Measurements from ENCODE around the gene EGFL7. TPM values are rescaled to one million over a fixed set of nuclear protein-coding genes. Genes with fewer than 3 reads are reported as not detected.

Gene EGFL7
- total RNA-seq, 1 experiment from 2014 or later, result 38.0 TPM

DNA sequence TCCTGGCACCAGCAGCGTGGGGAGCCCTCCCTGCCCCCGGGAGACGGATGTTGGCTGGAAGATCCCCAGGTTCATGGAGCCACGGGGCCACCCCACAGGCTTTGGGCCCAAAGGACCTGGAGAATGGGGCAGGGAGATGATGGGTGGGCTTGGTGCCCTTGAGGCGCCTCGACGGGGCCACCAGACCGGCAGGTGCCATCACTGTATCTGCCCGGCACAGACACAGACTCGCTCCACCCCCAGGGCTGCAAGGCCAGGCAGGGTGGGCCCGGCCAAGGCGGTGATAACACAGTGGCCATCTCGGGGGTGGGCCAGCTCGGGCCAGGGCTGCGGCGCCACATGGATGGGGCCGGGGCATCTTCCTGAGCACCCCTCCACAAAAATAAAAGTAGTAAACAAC is 35.0 kb upstream of the EGFL7 start:
- TF ChIP-seq, protein P1, sequence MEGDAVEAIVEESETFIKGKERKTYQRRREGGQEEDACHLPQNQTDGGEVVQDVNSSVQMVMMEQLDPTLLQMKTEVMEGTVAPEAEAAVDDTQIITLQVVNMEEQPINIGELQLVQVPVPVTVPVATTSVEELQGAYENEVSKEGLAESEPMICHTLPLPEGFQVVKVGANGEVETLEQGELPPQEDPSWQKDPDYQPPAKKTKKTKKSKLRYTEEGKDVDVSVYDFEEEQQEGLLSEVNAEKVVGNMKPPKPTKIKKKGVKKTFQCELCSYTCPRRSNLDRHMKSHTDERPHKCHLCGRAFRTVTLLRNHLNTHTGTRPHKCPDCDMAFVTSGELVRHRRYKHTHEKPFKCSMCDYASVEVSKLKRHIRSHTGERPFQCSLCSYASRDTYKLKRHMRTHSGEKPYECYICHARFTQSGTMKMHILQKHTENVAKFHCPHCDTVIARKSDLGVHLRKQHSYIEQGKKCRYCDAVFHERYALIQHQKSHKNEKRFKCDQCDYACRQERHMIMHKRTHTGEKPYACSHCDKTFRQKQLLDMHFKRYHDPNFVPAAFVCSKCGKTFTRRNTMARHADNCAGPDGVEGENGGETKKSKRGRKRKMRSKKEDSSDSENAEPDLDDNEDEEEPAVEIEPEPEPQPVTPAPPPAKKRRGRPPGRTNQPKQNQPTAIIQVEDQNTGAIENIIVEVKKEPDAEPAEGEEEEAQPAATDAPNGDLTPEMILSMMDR (conservative IDR thresholded peaks at IDR 0.05), result no peak
- Histone ChIP-seq H3K23me2 (ENCODE audit: insufficient read length, low read depth, low read length, poor library complexity, severe bottlenecking) (no peaks in the 10 kb centered on the region), H3K4me1 (ENCODE audit: insufficient read depth, low read length) (no peaks in the 10 kb centered on the region), H2BK12ac (ENCODE audit: insufficient read length, low read depth, low read length) (no peak overlapping the region), H4K20me1 (ENCODE audit: control insufficient read depth, insufficient read depth, insufficient read length) (peaks cover 7% of the 10 kb centered on the region), H3K4ac (ENCODE audit: low read depth, low read length) (no peak overlapping the region), H3K56ac (ENCODE audit: insufficient read length, low read depth, low read length) (no peak overlapping the region), H2AK5ac (ENCODE audit: insufficient read length, low read length) (no peak overlapping the region), H3K23ac (ENCODE audit: insufficient read length, low read depth, low read length) (no peak overlapping the region), H3K79me1 (ENCODE audit: insufficient read depth, low read depth, low read length, poor library complexity, severe bottlenecking) (no peaks in the 10 kb centered on the region), H2BK20ac (ENCODE audit: low read depth, low read length, poor library complexity, severe bottlenecking) (no peak overlapping the region), H3K27ac (ENCODE audit: insufficient read length, low read depth, low read length) (no peak overlapping the region), H3K14ac (ENCODE audit: insufficient read depth, low read length) (no peak overlapping the region; the same call in 1 of the 2 replicates), H2BK15ac (ENCODE audit: low read depth, low read length) (no peak overlapping the region), H3K79me2 (ENCODE audit: insufficient read depth, low read length) (no peaks in the 10 kb centered on the region), H3K9me3 (ENCODE audit: control insufficient read depth, low read depth, low read length) (no peaks in the 10 kb centered on the region), H3T11ph (ENCODE audit: low read length) (no peak overlapping the region), H4K91ac (ENCODE audit: insufficient read length, low read depth, low read length) (no peak overlapping the region), H2BK120ac (ENCODE audit: low read depth, low read length, poor library complexity, severe bottlenecking) (no peak overlapping the region), H3K27me3 (ENCODE audit: insufficient read depth, low read length) (no peaks in the 10 kb centered on the region), H2BK5ac (ENCODE audit: insufficient read length, low read length) (no peak overlapping the region), H3K9ac (ENCODE audit: extremely low read depth, insufficient read length, low read length) (no peak overlapping the region), H4K5ac (ENCODE audit: insufficient read length, low read depth, low read length) (no peak overlapping the region), H3K4me2 (ENCODE audit: insufficient read depth, insufficient read length, low read length) (no peak overlapping the region), H2AFZ (ENCODE audit: low read length) (no peak overlapping the region), H4K8ac (replicated peaks; ENCODE audit: insufficient read length, low read depth, low read length) (no peak overlapping the region), H3K18ac (ENCODE audit: insufficient read length, low read depth, low read length) (no peak overlapping the region)
- DNase-seq, result no peak
- Mint-ChIP-seq H3K27ac (peak overlapping the region in 1 of 3 experiments; percentile 23; a peak in 1 of 7 replicates), H3K4me3 (no peak overlapping the region), H3K9me3 (no peaks in the 10 kb centered on the region), H3K4me1 (0 out of 4 replicates have a peak, but pooled peaks cover 0 to 2% of the 10 kb centered on the region in 2 experiments), H3K27me3 (ENCODE audit: low read depth) (peaks cover 2% of the 10 kb centered on the region; the same call in 1 of the 2 replicates), H3K36me3 (ENCODE audit: insufficient read depth in 1 of 3, low read depth in 3 of 3) (no peaks in the 10 kb centered on the region)
- WGBS (ENCODE audit: extremely low coverage, insufficient read length, low lambda C conversion rate), result no CpG with 5 or more reads among the region's 17 CpGs

All from H9 (cell line).